GM12878 (cell line): ENCODE measurements around the gene PPP2R5A.

ENCODE experiments used
- CHD2 ChIP-seq: IDR thresholded peaks from 2 replicates; pipeline ENCODE4 v1.6.1; 2011; ENCODE audit warnings: low read depth, low read length, improper control_type of control experiment, borderline replicate concordance
- EP300 ChIP-seq, 2 experiments: fragments of 150-350 bp in 1 of 2; IDR thresholded peaks; 2 replicates each; pipeline ENCODE4 v1.6.1; 2011 to 2012; ENCODE audit warnings: low read depth in 2 of 2, low read length in 2 of 2, borderline replicate concordance in 1 of 2, improper control_type of control experiment in 1 of 2, inconsistent platforms in 1 of 2; ENCODE audit not compliant: control insufficient read depth in 1 of 2
- GATAD2B ChIP-seq: fragments of 450-650 bp; conservative IDR thresholded peaks from 2 replicates; pipeline ENCODE4 v1.6.1; 2017; ENCODE audit warnings: low read depth, mild to moderate bottlenecking, moderate library complexity
- TAF1 ChIP-seq: IDR thresholded peaks from 2 replicates; pipeline ENCODE4 v1.6.1; 2011; ENCODE audit warnings: mild to moderate bottlenecking, low read depth, low read length, borderline replicate concordance
- ZNF274 ChIP-seq: IDR thresholded peaks from one replicate; pipeline ENCODE4 v1.8.0; 2011; ENCODE audit not compliant: insufficient read length, insufficient read depth
- TF ChIP-seq, protein P1 (sequence below), 3 experiments: IDR thresholded peaks in 2 of 3; conservative IDR thresholded peaks in 1 of 3; 2 replicates each; pipeline ENCODE4 v1.5.1; 2011; ENCODE audit warnings: low read depth in 3 of 3, low read length in 3 of 3, mild to moderate bottlenecking in 3 of 3, control low read depth in 2 of 3, moderate library complexity in 2 of 3, inconsistent platforms in 1 of 3, mixed read lengths in 1 of 3; ENCODE audit not compliant: control insufficient read depth in 2 of 3, insufficient read depth in 1 of 3; ENCODE audit errors: extremely low read depth in 1 of 3
- TF ChIP-seq, protein P2 (sequence below): fragments of 450-650 bp; IDR thresholded peaks from 2 replicates; pipeline ENCODE4 v1.6.1; 2017; ENCODE audit warnings: mild to moderate bottlenecking, moderate library complexity

DNA sequence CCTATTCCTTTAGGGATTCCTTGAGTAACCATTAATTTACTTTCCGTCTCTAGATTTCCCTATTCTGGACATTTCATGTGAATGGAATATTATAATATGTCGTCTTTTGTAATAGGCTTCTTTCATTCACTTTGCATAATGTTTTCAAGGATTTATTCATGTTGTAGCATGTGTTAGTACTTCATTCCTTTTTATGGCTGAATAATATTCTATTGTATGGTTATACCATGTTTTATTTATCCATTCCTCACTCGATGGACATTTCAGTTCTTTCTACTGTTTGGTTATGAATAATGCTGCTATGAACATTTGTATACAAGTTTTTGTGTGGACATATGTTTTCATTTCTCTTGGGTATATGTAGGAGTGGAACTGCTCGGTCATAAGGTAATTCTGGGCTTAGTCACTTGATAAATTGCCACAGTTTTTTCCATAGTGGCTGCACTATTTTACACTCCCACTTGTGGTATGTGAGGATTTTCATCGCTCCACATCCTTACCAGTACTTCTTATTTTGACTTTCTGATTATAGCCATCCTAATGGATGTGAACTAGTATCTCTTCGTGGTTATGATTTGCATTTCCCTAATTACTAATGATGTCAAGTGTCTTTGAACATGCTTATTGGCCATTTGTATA, 17.7 kb downstream of the PPP2R5A start:
- no peak for TF ChIP-seq GATAD2B
- TF ChIP-seq TAF1, result no peak
- TF ChIP-seq CHD2, result no peak
- TF ChIP-seq, protein P1, sequence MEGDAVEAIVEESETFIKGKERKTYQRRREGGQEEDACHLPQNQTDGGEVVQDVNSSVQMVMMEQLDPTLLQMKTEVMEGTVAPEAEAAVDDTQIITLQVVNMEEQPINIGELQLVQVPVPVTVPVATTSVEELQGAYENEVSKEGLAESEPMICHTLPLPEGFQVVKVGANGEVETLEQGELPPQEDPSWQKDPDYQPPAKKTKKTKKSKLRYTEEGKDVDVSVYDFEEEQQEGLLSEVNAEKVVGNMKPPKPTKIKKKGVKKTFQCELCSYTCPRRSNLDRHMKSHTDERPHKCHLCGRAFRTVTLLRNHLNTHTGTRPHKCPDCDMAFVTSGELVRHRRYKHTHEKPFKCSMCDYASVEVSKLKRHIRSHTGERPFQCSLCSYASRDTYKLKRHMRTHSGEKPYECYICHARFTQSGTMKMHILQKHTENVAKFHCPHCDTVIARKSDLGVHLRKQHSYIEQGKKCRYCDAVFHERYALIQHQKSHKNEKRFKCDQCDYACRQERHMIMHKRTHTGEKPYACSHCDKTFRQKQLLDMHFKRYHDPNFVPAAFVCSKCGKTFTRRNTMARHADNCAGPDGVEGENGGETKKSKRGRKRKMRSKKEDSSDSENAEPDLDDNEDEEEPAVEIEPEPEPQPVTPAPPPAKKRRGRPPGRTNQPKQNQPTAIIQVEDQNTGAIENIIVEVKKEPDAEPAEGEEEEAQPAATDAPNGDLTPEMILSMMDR (IDR thresholded peaks at IDR 0.05 in 2 of 3, conservative IDR thresholded peaks at IDR 0.05 in 1 of 3; ENCODE audit: control insufficient read depth in 2 of 3, extremely low read depth in 1 of 3, insufficient read depth in 1 of 3, low read depth in 3 of 3, low read length in 3 of 3), result no peak
- TF ChIP-seq EP300 (IDR thresholded peaks at IDR 0.05; ENCODE audit: borderline replicate concordance in 1 of 2, control insufficient read depth in 1 of 2, low read depth in 2 of 2, low read length in 2 of 2), result no peak
- no peak for TF ChIP-seq ZNF274
- TF ChIP-seq, protein P2, sequence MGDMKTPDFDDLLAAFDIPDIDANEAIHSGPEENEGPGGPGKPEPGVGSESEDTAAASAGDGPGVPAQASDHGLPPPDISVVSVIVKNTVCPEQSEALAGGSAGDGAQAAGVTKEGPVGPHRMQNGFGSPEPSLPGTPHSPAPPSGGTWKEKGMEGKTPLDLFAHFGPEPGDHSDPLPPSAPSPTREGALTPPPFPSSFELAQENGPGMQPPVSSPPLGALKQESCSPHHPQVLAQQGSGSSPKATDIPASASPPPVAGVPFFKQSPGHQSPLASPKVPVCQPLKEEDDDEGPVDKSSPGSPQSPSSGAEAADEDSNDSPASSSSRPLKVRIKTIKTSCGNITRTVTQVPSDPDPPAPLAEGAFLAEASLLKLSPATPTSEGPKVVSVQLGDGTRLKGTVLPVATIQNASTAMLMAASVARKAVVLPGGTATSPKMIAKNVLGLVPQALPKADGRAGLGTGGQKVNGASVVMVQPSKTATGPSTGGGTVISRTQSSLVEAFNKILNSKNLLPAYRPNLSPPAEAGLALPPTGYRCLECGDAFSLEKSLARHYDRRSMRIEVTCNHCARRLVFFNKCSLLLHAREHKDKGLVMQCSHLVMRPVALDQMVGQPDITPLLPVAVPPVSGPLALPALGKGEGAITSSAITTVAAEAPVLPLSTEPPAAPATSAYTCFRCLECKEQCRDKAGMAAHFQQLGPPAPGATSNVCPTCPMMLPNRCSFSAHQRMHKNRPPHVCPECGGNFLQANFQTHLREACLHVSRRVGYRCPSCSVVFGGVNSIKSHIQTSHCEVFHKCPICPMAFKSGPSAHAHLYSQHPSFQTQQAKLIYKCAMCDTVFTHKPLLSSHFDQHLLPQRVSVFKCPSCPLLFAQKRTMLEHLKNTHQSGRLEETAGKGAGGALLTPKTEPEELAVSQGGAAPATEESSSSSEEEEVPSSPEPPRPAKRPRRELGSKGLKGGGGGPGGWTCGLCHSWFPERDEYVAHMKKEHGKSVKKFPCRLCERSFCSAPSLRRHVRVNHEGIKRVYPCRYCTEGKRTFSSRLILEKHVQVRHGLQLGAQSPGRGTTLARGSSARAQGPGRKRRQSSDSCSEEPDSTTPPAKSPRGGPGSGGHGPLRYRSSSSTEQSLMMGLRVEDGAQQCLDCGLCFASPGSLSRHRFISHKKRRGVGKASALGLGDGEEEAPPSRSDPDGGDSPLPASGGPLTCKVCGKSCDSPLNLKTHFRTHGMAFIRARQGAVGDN, result no peak
